Prostate gland (tissue), 2 donors: Measurements from ENCODE around the gene TMEM151A.

Source experiments
- CTCF ChIP-seq, 4 experiments: fragments of 200-600 bp in 2 of 4; fragments of 450-650 bp in 2 of 4; sonication (generic) in 2 of 4; IDR thresholded peaks; 1 replicate in 3 of 4; 2 replicates in 1 of 4; pipeline ENCODE4 v1.5.1; 2016 to 2019; ENCODE audit warnings: antibody characterized with exemption in 4 of 4, mild to moderate bottlenecking in 2 of 4, moderate library complexity in 2 of 4
- POLR2A ChIP-seq: fragments of 450-650 bp; IDR thresholded peaks from one replicate; pipeline ENCODE4 v1.6.1; 2016; ENCODE audit warnings: antibody characterized with exemption, mild to moderate bottlenecking
- POLR2AphosphoS5 ChIP-seq: sonication (generic); formaldehyde crosslinking; IDR thresholded peaks from one replicate; pipeline ENCODE4 v1.6.1; 2017; ENCODE audit warnings: antibody characterized with exemption

GRCh38 chr11:66262191-66262590 lies 29.5 kb upstream of the TMEM151A start:
- TF ChIP-seq CTCF (IDR thresholded peaks at IDR 0.05) (no peak), POLR2A (no peak), POLR2AphosphoS5 (no peak)
